HG03066 (cell line): ENCODE data around the gene PROSER3.
"Not testable (repeated sequence)": the region's sequence is repeated elsewhere in the genome, so short reads cannot be mapped to it uniquely, and the experiment has no call there.

Experiments
- ATAC-seq: cut with Tn5 transposase; IDR thresholded peaks from one replicate; pipeline ENCODE4 v1.9.1; 2021; ENCODE audit warnings: low read depth; ENCODE audit not compliant: unreplicated experiment

Gene PROSER3

DNA sequence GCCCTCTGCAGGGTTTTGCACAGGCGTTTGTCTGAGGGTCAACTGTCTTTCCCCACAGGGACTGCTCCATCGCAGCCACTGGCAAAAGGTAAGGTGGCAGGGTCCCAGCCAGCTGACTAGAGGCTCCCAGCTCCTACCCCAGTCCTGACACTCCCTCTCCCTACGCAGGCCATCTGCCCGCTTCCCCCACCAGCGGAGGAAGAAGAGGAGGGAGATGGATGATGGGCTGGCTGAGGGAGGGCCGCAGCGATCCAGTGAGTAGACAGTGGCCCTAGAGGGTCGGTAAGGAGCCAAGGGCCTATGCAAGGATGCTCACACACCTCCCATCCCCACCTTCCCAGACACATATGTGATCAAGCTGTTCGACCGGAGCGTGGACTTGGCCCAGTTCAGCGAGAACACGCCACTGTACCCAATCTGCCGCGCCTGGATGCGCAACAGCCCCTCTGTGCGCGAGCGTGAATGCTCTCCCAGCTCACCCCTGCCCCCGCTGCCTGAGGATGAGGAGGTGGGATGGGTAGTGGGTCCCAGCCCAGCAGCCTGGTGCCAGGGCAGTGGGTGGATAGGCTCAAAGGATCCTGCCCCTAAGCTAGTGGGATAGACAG, 5.1 kb upstream of the PROSER3 start:
- no peak for ATAC-seq

GRCh38 chr19:35753634-35754369, 4.2 kb upstream of the PROSER3 start:
- ATAC-seq = no peak

DNA sequence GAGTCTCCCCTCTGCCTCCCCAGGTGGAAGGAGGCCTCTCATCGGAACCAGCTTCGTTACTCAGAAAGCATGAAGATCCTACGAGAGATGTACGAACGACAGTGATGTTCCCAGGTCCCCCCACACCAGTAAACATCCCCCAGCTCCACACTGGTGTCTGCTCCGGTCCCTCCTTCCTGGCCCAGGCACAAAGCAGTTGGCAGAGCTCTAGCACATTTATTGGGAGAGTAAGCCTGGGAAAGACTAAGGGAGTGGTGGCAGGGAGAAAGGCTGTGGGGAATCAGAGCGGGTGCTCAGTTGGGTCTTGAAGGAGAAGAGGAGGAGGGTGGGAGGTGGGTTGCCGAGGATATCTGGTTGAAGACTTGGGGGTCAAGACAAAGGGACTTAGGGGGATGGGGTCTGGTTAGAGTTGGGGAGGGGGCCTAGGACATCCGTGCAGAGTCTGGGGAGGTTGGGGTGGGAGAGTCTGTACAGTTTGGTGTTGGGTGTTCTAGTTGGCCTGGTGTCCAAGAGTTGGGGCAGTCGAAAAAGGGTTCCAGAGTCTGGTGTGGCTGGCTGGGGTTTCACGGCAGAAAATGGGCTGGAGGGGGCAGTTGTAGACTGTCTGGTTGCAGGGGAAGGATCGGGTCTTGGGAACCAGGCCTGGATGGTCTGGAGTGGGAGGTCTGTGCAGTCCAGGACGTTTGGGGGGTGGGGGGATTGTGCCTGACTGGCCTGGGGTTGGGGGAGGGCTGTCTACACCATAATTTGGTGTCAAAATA, 3.4 kb upstream of the PROSER3 start:
- no peak for ATAC-seq

DNA sequence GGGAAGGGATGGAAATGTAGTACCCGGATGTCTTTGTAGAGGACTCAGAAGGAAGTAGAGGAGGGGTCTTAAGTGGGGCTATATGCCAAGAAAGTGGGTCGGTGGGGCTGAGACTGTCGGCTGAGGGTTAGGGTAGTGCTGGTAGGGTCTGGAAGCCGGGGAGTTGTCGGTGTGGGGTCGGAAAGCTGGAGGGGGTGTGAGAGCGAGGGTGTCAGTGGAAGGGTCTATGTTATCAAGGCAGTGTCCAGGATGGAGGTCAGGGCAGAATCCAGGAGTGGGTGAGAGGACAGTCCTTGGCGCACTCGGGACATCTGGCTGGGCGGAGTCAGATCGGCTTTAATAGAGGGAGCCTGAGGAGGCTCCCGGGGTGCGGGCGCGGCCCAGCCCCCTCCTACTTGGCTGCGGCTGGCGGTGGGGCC, 2.8 kb upstream of the PROSER3 start:
- no peak for ATAC-seq

- ATAC-seq = no peak
Measured at GRCh38 chr19:35755550-35756376, 2.2 kb upstream of the PROSER3 start.

DNA sequence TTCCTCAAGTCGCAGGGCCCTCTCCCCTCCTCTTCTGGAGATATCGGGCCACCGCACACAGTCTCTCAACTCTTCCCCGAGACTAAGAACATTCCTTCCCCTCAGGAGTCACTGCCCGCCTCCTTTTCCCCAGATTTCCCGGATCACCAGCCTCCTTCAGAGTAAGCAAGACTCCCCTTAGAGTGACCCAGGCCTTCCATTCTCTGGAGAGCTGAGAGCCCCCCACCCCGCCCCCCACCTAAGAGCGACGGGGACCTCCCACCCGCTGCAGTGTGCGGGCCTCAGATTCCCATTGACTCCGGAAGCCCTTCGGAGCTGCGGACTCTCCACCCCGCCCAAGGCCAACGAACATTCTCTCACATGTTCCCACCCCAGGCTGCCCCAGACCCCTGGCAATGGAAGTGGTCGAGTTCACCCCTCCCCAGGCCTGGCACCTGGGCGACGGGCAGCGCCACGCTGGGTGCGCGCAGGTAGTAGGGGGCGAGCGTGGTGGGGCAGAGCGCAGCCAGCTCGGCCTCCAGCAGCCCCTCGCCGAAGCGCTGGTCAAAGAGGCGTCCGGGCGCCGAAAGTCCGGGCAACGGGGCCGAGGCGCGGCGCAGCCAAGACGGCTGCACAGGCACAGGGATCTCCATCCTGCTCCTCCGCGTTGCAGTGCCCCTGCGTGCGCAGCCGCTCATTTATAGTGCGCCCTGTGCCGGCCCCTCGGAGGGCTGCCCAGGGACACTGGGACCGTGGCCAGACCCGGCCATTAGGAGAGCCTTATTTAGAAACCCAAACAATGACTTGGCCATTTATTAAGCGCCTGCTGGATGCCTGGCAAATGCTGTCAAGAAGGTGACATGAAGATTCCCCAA, 1.4 kb upstream of the PROSER3 start, which contains the start of gene HSPB6:
HSPB6 (minus strand) TSS at position 653 of the 854 bp plus-strand sequence; CDS start at position 632, 21 bp downstream.
- ATAC-seq = no peak

- ATAC-seq = no peak
Measured at GRCh38 chr19:35757231-35757748, 686 bp upstream of the PROSER3 start.

DNA sequence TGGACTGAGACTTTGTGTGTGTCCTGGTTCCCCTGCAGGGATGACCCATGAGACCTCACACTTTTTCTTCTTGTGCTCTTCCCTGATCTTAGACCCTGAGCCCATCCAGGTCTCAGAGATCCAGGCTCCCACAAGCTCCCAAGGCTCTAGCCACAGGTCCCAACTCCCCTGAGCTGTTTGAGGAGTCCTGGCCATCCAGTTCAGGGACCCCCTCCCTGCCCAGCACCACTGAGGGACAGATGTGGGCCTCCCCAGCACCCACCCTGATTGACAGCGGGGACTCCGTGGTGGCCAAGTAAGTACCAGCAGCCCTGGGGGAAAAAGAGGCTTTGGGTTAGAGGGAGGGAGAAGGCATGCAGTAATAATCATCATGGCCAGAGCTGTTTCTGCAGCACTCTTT, 1.7 kb downstream of the PROSER3 start:
- no peak for ATAC-seq

DNA sequence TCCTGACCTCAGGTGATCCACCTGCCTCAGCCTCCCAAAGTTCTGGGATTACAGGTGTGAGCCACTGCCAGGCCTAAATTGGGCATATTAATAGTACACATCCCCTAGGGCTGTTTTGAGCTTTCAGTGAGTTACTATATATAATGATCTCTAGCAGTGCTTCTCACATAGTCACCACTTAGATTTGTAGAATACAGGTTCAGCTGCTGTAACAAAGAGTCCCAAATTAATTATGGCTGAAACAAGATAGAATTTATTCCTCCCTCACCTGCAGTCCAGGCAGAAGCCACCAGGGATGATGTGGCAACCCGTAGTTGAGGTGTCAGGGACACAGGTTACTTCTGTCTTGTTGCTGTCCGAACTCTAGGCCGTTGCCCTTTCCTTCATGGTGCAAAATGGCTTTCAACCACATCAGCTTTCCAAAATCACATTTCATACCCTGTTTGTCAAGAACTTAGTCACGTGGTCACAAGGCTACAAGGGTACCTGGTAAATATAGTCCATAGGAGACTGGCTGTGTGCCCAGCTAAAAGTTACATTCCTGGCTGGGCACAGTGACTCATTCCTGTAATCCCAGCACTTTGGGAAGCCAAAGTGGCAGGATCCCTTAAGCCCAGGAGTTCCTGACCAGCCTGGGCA, 2.9 kb downstream of the PROSER3 start:
- ATAC-seq = no peak

DNA sequence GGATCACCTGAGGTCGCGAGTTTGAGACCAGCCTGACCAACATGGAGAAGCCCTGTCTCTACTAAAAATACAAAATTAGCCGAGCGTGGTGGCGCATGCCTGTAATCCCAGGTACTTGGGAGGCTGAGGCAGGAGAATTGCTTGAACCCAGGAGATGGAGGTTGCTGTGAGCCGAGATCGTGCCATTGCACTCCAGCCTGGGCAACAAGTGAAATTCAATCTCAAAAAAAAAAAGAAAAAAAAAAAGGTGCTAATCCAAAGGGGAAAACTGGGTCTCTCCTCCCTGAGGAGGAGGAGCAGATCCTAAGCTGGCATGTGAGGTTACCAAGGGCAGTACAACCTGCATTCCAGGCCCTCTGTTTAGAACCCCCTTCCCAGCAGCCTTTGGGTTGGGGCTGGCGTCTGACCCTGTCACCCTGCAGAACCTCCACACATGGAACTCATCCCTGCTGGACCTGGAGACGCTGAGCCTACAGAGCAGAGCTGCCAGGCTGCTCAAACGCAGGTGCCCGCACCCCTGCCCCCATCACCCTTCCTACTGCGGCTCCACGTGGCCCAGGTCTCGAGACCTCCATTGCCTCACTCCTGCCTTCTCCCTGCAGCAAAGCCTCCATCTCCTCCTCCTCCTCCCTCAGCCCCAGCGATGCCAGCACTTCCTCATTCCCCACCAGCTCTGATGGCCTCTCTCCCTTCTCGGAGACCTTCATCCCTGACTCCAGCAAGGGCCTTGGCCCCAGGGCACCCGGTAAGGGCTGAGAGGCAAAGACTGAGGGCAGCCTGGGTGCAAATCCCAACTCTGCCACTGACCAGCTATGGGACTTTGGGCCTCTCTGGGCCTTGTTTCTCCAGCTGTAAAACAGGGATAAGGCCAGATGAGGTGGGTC, 6.7 kb downstream of the PROSER3 start:
- ATAC-seq = no peak

DNA sequence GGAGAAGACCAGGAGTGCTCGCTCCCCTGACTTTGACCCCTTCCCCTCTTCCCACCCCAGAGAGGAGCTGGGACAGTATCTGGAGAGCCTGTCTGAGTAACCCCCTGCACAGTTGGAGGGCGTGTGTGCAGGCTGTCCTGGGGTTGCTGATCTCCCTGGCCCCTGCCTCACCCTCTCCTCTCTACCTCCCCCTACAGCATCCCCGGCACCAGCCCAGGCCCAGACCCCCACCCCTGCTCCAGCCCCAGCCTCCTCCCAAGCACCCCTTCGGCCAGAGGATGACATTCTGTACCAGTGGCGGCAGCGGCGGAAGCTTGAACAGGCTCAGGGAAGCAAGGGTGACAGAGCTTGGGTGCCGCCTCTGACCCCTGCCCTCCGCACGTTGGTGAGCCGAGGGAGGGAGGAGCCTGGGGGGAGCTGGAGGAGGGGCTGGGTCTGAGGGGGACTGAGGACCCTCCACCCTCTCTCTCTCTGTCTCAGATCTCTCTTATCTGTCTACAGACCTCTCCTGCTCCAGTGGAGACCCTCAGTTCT, 8.7 kb downstream of the PROSER3 start:
- ATAC-seq = no peak

DNA sequence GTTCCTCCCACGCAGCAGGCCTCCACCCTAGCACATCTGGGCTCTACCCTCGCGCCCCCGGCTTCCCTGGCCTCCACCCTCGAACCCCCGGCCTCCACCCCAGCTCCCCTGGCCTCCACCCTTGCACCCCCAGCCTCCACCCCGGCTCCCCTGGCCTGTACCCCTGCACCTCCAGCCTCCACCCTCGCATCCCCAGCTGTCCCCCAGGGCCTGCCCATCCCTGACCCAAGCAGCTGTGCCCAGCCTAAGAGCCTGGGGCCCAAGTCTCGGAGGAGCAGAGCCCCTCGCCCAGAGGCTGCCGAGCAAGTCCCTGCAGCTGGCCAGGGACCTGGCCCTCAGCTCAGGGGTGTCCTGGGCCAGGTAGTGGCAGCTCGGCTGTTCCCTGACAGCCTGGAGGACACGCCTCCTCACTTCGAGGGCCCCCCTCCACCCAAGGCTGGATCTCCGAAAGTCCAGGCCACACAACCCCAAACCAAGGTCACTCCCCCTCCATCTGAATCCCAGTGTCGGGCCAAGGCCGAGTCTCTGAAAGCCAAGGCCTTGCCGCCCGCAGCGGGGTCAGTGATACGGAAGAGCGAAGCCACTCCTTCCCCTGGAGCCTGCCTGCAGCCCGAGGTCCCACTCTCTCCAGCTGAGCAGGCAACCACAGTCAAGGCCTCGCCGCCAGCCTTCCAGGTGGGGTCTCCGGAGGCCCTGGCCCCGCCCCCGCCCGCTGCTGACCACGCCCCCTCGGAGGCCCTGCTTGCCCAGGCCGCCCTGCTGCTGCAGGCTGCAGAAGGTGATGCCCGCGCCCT, 9.5 kb downstream of the PROSER3 start:
- no peak for ATAC-seq

DNA sequence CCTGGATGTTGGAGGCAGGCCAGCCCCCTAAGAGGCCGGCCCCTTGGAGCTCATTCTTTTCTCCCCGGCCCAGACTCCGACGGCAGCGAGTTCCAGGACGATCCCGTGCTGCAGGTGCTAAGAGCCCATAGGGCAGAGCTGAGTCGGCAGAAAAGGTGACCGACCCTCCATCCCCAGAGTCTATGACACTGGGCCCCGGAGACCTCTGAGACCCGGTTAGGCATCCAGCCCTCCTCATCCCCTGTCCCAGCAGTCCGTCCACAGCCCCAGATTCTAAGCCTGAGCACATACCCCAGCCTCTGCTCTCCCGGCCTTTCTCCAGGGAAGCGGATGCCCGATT, 10.1 kb downstream of the PROSER3 start:
- no peak for ATAC-seq

GRCh38 chr19:35772362-35772761, 14.4 kb downstream of the PROSER3 start:
- not testable (repeated sequence) for ATAC-seq

GRCh38 chr19:35773020-35773806, 15.2 kb downstream of the PROSER3 start:
- ATAC-seq = no peak

DNA sequence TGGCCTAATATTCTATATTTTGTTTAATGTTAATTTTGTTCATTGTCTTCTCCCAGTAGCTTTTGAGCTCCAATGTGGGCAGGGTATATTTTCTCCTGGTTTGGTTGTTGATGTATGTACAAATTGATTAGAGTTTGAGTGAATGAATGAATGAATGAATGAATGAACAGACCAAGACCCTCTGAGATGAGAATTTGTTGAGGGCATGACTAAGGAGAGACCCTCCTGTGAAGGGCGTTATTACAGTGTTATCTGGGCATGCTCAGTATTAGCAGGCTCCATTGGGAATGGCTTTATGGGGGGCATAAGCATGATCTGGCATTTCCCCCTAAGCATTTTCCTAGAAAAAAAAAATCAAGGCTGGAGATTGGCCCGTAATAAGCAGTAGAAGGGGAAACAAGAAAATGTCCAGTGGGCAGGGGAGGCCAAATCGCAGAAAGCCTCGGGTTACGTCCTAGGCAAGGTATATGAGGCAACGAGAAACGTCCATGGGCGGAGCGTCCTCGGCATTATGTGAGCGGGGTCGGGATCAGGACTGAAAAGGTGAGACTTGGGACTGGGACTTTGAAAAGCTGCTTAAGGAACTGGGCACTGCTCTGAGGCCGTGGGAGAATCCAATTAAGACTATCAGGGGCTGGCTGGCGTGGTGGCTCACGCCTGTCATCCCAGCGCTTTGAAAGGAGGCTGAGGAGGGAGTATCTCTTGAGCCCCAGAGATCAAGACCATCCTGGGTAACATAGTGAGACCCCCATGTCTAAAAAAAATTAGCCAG, 16.5 kb downstream of the PROSER3 start:
- ATAC-seq = no peak
